HG03108 (cell line): ENCODE measurements around the gene TMCC3.
A peak's percentile ranks its signal among the peaks of the same experiment; 100 is the strongest.
"Not testable (repeated sequence)": the region's sequence is repeated elsewhere in the genome, so short reads cannot be mapped to it uniquely, and the experiment has no call there.

Source experiments
- ATAC-seq: cut with Tn5 transposase; IDR thresholded peaks from one replicate; pipeline ENCODE4 v1.9.1; 2021; ENCODE audit warnings: moderate library complexity; ENCODE audit not compliant: unreplicated experiment

The TMCC3 gene

DNA sequence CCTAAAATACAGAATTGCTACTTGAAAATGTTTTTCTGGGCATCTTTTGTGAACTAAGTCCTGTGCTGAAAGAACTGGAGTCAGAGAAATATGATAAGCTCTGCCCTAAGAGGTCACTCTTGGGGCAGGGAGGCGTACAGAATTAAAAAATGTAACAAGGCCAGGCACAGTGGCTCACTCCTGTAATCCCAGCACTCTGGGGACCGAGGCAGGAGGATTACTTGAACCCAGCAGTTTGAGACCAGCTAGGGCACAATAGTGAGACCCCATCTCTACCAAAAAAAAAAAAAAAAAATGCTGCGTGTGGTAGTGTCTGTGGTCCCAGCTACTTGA, 46.0 kb downstream of the TMCC3 start:
- ATAC-seq = no peak

- no peak for ATAC-seq
Observed at GRCh38 chr12:94603434-94604365, 46.7 kb downstream of the TMCC3 start.

DNA sequence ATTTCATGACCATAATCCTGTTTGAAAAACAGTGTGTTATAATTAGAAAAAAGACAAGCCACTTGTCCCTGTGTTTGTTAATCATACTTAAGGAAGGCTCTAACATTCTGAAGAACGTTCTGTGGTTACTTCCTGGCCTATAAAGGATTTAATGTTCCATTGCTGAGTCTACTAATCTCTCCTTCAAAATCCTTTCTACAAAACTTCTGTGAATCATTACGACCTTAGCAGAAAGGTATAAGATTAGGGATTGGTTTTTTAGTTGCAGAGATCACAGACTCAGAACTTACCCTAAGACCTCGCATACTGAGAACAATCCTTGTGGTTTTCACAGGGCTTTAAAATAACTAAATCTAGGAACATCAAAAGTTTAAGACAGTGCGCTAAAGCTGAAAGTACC, 48.3 kb downstream of the TMCC3 start:
- ATAC-seq = no peak

DNA sequence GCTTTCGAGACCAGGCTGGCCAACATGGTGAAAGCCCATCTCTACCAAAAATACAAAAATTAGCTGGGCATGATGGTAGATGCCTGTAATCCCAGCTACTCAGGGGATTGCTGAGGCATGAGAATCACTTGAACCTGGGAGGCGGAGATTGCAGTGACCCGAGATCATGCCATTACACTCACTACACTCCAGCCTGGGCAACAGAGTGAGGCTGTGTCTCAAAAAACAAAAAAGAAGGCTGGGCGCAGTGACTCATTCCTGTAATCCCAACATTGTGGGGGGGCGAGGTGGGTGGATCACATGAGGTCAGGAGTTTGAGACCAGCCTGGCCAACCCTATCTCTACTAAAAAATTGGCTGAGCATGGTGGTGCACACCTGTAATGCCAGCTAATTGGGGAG, 49.0 kb downstream of the TMCC3 start:
- ATAC-seq = not testable (repeated sequence)

GRCh38 chr12:94599189-94599588, 51.2 kb downstream of the TMCC3 start:
- no peak for ATAC-seq

DNA sequence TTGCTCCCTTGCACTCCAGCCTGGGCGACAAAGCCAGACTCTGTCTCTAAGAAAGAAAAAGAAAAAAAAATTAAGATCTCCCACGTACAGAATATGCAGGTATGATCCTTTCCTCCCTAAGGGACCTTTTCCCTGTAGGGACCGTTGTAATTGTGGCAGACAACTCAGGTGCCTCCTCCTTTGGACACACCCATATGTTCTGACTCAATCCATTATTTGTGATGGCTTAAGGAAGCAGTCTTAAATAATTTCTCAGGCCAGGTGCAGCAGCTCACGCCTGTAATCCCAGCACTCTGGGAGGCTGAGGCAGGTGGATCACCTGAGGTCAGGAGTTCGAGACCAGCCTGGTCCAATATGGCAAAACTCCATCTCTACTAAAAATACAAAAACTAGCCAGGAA, 53.1 kb downstream of the TMCC3 start:
- ATAC-seq = no peak

DNA sequence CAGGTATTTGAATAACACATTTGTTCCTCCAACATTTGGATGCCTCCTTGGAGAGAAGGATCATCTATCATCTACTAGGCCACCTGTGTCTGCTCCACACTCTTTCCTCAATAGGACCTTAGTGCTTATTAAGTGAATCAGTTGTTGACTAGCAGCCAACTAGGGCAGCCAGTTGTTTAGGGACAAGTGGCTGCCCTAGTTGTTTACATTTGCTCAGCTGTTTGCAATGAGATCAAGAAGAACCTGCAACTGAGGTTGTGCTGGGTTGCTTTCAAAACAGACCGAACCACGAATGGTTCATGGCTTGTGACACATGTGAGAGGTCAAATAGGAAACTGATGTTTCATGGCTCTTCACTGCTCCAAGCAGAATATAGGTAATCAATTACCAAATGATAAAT, 53.8 kb downstream of the TMCC3 start:
- no peak for ATAC-seq

GRCh38 chr12:94595152-94595551, 55.2 kb downstream of the TMCC3 start:
- no peak for ATAC-seq

DNA sequence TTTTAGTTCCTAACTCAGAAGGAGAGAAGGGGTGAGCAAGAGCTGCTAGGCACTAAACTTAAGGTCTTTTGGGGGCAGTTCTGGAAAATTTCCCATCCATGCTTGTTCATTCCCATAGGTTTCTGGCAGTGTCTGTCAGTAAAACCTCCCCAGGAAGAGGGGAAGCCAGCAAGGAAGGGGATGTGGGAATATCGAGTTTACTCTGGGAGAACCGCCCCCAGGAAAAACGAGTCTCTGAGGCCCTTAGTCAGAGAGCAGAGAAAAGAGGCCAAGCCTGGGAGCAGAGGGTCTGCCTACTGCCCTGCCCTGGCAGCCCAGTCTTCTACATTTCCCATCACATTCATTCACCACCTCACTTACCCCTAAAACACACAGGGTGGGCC, 55.9 kb downstream of the TMCC3 start:
- no peak for ATAC-seq

GRCh38 chr12:94593822-94594442, 56.4 kb downstream of the TMCC3 start:
- ATAC-seq = peak; percentile 72

- not testable (repeated sequence) for ATAC-seq
Observed at GRCh38 chr12:94592723-94593122, 57.6 kb downstream of the TMCC3 start.

GRCh38 chr12:94592080-94592479, 58.3 kb downstream of the TMCC3 start:
- ATAC-seq = no peak

DNA sequence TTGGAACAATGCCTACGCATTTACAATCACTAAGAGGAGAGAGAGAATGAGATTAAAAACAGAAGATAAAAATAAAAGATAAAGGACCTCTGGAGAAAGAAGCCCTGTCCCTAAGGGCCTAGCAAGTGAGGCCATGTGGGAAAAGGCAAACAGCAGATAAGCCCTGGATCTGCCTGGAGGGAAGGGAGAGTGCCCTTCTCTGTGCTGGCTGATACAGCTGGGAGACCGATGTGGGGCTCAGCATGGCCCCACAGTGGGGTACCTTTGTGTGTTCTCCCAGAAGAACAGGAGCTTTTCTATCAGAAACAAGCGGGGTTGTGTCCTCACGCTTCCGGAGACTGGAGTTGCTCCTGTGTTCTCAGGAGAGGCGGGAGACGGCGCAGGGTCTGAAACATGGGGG, 59.9 kb downstream of the TMCC3 start:
- ATAC-seq = no peak

DNA sequence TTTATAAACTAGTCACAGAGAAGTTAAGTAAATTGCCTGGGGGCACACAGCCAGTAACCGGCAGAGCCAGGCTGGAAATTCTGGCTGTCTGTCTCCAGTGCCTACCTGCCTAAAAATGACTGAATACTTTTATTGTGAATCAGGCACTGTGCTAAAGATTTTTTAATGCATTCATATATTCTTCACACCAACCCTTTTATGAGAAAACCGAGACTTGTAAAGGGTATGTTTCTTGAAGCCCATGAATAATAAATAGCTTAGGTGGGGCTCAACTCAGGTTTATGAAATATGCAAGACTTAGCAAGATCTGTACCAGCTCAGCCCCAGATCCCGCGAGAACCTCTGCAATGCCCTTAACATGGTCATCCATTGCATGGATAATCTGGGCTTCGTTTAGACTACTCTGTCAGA, 60.8 kb downstream of the TMCC3 start:
- ATAC-seq = no peak

DNA sequence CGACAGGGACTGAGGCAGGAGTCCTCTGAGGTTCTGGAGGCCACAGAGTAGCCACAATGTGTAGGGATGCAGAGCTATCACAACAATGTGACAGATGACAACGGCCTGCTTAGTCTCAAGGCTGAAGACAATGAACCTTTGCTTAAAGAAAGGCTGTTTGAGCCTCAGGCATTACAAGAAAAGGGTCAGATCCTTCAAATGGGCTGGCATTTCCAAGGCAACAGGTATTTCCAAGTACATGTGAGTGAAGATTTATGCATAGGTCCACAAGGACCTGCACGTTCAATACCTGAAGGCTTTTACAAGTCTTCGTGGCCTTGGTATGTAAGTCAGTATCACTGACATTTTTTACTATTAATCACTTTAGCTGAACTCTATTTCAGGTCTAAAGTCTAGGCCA, 62.0 kb downstream of the TMCC3 start:
- no peak for ATAC-seq

DNA sequence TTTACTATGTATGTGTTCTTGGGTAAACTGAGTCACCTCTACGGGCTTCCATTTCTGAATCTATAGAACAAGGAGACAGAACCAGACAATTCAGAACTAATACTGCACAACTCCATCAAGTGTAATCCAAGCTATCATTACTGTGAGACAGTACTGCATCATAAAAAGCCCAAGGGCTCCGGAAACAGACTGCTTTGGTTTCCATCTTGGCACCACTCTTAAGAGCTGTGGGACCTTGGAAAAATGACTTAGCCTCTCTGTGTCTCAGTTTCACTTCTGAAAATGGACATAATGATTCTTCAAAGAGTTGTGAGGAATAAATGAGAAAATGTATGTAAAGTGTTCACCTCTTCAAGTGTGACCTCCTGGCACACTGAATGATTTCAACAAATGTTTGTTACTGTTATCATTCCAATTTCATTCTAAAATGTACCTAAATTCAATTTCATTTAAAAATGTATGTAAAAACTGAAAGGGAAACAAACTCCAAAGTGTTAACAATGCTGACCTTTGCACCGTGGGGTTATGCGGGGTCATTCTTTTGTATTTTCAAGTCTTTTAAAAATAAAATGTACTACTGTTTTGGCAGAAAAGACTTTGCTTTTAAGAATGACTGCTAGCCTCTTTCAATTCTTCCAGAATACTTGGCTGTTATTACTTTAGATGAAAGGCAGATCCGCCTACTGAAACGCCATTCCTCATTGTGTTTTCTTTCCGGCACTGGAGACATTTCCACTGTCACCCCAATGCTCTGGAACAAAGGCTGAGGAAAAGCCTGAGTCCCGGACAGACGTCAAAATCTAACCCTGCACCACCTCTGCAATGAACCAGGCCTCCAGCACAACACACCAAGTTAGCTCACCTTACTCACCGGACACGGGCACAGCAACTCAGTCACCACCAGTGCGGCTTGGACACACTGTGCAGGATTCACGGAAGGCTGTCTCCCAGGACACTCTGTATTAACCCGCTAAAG, 62.8 kb downstream of the TMCC3 start:
- no peak for ATAC-seq

GRCh38 chr12:94586589-94587259, 63.6 kb downstream of the TMCC3 start:
- ATAC-seq = no peak

- no peak for ATAC-seq
Observed at GRCh38 chr12:94585626-94586025, 64.7 kb downstream of the TMCC3 start.

- no peak for ATAC-seq
Observed at GRCh38 chr12:94584377-94584776, 66.0 kb downstream of the TMCC3 start.

GRCh38 chr12:94582591-94582990, 67.8 kb downstream of the TMCC3 start:
- ATAC-seq = no peak
